CD8-positive, alpha-beta memory T cell (primary cell): ENCODE data around the gene CIDEB. TPM values are rescaled to one million over a fixed set of nuclear protein-coding genes. Genes with fewer than 3 reads are reported as not detected.
A peak's percentile ranks its signal among the peaks of the same experiment; 100 is the strongest.
"Not testable (repeated sequence)": the region's sequence is repeated elsewhere in the genome, so short reads cannot be mapped to it uniquely, and the experiment has no call there.

Experiments used
- CTCF ChIA-PET: fragments of 350-600 bp; sonication (Branson Sonifier 250); formaldehyde crosslinking; loops from one replicate; lab custom pipeline; 2021; ENCODE audit warnings: antibody characterized with exemption; lab: Charles Lee
- POLR2A ChIA-PET: fragments of 350-600 bp; sonication (Branson Sonifier 250); formaldehyde crosslinking; loops from one replicate; lab custom pipeline; 2021; ENCODE audit warnings: antibody characterized with exemption; lab: Charles Lee
- DNase-seq, 5 donors: peaks; one replicate each; pipeline versions ENCODE4 v3.0.0 to v3.0.0-alpha.2; 2020 to 2022; ENCODE audit warnings: mixed read lengths in 1 of 5
- H3K27ac ChIP-seq: one replicate; pipeline ENCODE4 v1.7.0; 2013; ENCODE audit warnings: low read depth, mild to moderate bottlenecking, low read length, moderate library complexity
- H3K27me3 ChIP-seq: 2 replicates; pipeline ENCODE4 v1.7.0; 2013; ENCODE audit warnings: low read length, mild to moderate bottlenecking; ENCODE audit not compliant: insufficient read depth, poor library complexity, severe bottlenecking
- H3K36me3 ChIP-seq: 2 replicates; pipeline ENCODE4 v1.7.0; 2013; ENCODE audit warnings: mild to moderate bottlenecking, low read length, moderate library complexity; ENCODE audit not compliant: insufficient read depth
- H3K4me1 ChIP-seq: 2 replicates; pipeline ENCODE4 v1.7.0; 2013; ENCODE audit warnings: mild to moderate bottlenecking, low read length, moderate library complexity; ENCODE audit not compliant: insufficient read depth
- H3K4me3 ChIP-seq: 2 replicates; pipeline ENCODE4 v1.7.0; 2013; ENCODE audit warnings: mild to moderate bottlenecking, low read length
- H3K9me3 ChIP-seq: 2 replicates; pipeline ENCODE4 v1.7.0; 2013; ENCODE audit warnings: mild to moderate bottlenecking, low read length
- H3K27ac Mint-ChIP-seq, 8 donors: one replicate each; pipeline ENCODE4 v1.8.0; 2020 to 2021; ENCODE audit warnings: mixed read lengths in 8 of 8, mild to moderate bottlenecking in 6 of 8, inconsistent platforms in 3 of 8, moderate library complexity in 3 of 8
- H3K27me3 Mint-ChIP-seq, 2 donors: one replicate each; pipeline ENCODE4 v1.8.0; 2020 to 2021; ENCODE audit warnings: mixed read lengths in 2 of 2, mild to moderate bottlenecking in 1 of 2, moderate library complexity in 1 of 2
- H3K36me3 Mint-ChIP-seq, 3 donors: one replicate each; pipeline ENCODE4 v1.8.0; 2020 to 2021; ENCODE audit warnings: mixed read lengths in 3 of 3, inconsistent platforms in 1 of 3, mild to moderate bottlenecking in 1 of 3
- H3K4me1 Mint-ChIP-seq, 3 donors: one replicate each; pipeline ENCODE4 v1.8.0; 2020 to 2021; ENCODE audit warnings: mixed read lengths in 3 of 3, inconsistent platforms in 1 of 3, mild to moderate bottlenecking in 1 of 3
- H3K4me3 Mint-ChIP-seq, 7 donors: one replicate each; pipeline ENCODE4 v1.8.0; 2020 to 2021; ENCODE audit warnings: mixed read lengths in 7 of 7, mild to moderate bottlenecking in 6 of 7, moderate library complexity in 4 of 7, inconsistent platforms in 2 of 7
- H3K9me3 Mint-ChIP-seq, 5 donors: one replicate each; pipeline ENCODE4 v1.8.0; 2020 to 2022; ENCODE audit warnings: mixed read lengths in 5 of 5, mild to moderate bottlenecking in 3 of 5, moderate library complexity in 2 of 5, inconsistent platforms in 1 of 5
- polyA plus RNA-seq: library from polyadenylated mRNA; unstranded; fragments of 300-500 nt; fragmentation: Illumina TruSeq; gene quantifications from one replicate; pipeline ENCODE4 v1.2.3, GENCODE V29; 2021
- total RNA-seq, 2 experiments: library from RNA; stranded (reverse); gene quantifications; one replicate each; pipeline ENCODE4 v1.2.3, GENCODE V29; 2021

Gene CIDEB, protein sequence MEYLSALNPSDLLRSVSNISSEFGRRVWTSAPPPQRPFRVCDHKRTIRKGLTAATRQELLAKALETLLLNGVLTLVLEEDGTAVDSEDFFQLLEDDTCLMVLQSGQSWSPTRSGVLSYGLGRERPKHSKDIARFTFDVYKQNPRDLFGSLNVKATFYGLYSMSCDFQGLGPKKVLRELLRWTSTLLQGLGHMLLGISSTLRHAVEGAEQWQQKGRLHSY
- total RNA-seq (10 to 100 TPM; 12.4 to 12.7 TPM), polyA plus RNA-seq (27.5 TPM)

DNA sequence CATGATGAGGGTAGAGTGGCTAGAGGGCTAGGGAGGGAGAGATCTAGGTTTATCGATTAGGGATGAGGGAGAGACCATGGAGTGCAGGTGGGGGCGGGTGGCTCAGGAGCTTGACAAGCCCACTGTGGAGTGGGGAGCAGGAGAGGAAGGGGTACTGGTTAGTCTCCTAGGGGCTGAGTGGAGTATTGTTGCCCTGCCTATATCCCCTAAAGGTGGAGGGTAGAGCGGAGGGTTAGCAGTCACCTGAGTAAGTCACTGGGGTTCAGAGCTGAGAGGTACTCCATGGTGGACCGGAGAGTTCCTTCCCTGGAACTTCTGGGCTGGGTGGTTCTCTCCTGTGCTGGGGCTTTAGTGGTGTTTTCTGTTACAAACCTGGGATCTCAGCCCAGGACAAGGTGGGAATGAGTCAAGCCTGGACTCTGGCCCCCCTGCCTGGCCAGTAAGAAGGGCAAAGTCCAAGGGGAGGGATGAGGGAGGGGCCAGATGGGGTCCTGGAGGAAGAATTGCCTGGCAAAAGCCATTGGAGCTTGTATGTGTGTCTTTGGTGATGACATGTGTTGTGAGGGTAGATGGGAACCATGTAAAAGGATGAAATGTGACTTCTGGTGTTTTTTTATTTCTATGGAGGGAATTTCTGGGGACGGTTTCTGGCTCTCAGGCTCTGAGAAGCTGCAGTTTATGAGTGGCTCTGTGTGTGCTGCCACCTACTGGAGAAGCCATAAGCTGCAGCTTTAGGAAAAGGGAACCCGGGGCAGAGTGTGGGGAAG is at the start of gene CIDEB:
Gene CIDEB, minus strand, starts transcription at position 403 of the 767 bp plus-strand sequence. Its CDS starts 119 bp downstream, at position 284.
- H3K27me3 Mint-ChIP-seq, result no peaks in the 10 kb centered on the region
- H3K4me1 Mint-ChIP-seq, result peaks cover 38 to 47% (median 40%) of the 10 kb centered on the region in 3 donors
- Histone ChIP-seq H3K4me3 (no peak within 1 kb of the TSS), H3K9me3 (no peaks in the 10 kb centered on the region), H3K27me3 (no peaks in the 10 kb centered on the region), H3K36me3 (peaks cover 41% of the 10 kb centered on the region), H3K27ac (no peak within 1 kb of the TSS), H3K4me1 (peaks cover 40% of the 10 kb centered on the region)
- peak within 1 kb of the TSS in 4 of 7 donors; percentile 22 to 74 (median 29) for H3K4me3 Mint-ChIP-seq
- H3K9me3 Mint-ChIP-seq, result no peaks in the 10 kb centered on the region
- DNase-seq, result peak; percentile 38 to 71 (median 45)
- ChIA-PET POLR2A (interaction anchor here (1.1 to 1.4 kb wide), 4 partner anchors 22 to 122 kb away, joined by 3 to 6 read pairs (median 4); partner anchors contain the start of genes CBLN3, KHNYN, MDP1 and TINF2), CTCF (interaction anchor here (0.7 to 17.7 kb wide), 29 partner anchors 8 to 250 kb away, joined by 3 to 265 read pairs (median 4); partner anchors contain the start of genes ADCY4, CBLN3, CHMP4A and DCAF11)
- H3K36me3 Mint-ChIP-seq, result peaks cover 3 to 56% (median 22%) of the 10 kb centered on the region in 3 donors
- H3K27ac Mint-ChIP-seq, result peak within 1 kb of the TSS; percentile 6 to 96 (median 91)

DNA sequence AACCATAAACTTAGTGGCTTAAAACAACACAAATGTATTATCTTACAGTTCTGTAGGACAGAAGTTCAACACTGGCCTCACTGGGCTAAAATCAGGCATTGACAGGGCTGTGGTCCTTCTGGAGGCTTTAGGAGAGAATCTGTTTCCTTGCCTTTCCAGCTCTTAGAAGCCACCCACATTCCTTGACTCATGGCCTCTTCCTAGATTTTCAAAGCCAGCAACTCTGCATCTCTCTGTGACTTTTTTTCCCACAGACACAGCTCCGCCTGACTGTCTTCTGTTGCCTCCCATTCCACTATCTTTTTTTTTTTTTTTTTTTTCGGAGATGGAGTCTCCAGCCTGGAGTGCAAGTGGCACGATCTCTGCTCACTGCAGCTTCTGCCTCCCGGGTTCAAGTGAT is 48.4 kb upstream of the CIDEB start:
- Histone ChIP-seq H3K4me3 (no peak overlapping the region), H3K36me3 (no peaks in the 10 kb centered on the region), H3K27ac (no peak overlapping the region), H3K4me1 (no peaks in the 10 kb centered on the region), H3K9me3 (no peaks in the 10 kb centered on the region), H3K27me3 (peaks cover 9% of the 10 kb centered on the region)
- H3K4me3 Mint-ChIP-seq, result no peak overlapping the region
- ChIA-PET CTCF (interaction anchor here (1.3 kb wide), 1 partner anchor 23 kb away, joined by 3 read pairs; no protein-coding TSS in a partner anchor), POLR2A (no interaction called here)
- peaks cover 3 to 10% (median 8%) of the 10 kb centered on the region in 5 donors for H3K9me3 Mint-ChIP-seq
- peaks cover 34 to 55% of the 10 kb centered on the region in 2 donors for H3K27me3 Mint-ChIP-seq
- H3K36me3 Mint-ChIP-seq, result peaks cover 0 to 7% (median 3%) of the 10 kb centered on the region in 3 donors
- H3K4me1 Mint-ChIP-seq, result no peaks in the 10 kb centered on the region
- no peak for DNase-seq
- H3K27ac Mint-ChIP-seq, result no peak overlapping the region

DNA sequence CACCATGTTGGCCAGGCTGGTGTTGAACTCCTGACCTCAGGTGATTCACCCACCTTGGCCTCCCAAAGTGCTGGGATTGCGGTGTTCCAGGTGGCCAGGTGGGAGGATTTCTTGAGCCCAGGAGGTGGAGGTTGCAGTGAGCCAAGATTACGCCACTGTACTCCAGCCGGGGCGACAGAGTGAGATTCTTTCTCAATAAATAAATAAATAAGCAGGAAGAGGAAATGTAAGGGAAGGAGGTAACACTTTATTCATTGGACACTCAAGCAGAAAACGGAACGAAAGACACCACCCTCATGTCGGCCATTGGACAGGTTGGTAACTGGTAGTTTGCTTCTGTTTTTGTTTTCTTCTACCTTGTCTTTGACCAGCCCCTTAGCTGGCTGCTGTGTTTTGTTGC is 47.2 kb upstream of the CIDEB start:
- Mint-ChIP-seq H3K4me3 (no peak overlapping the region), H3K27me3 (peaks cover 33 to 60% of the 10 kb centered on the region in 2 donors), H3K4me1 (no peaks in the 10 kb centered on the region), H3K27ac (no peak overlapping the region), H3K9me3 (peaks cover 0 to 3% (median 3%) of the 10 kb centered on the region in 5 donors), H3K36me3 (no peaks in the 10 kb centered on the region)
- H3K4me1 ChIP-seq, result no peaks in the 10 kb centered on the region
- ChIA-PET POLR2A (interaction anchor here (0.7 kb wide), 1 partner anchor 108 kb away, joined by 4 read pairs; no protein-coding TSS in a partner anchor), CTCF (no interaction called here)
- DNase-seq, result no peak
- H3K4me3 ChIP-seq, result no peak overlapping the region
- no peaks in the 10 kb centered on the region for H3K9me3 ChIP-seq
- no peak overlapping the region for H3K27ac ChIP-seq
- peaks cover 9% of the 10 kb centered on the region for H3K27me3 ChIP-seq
- no peaks in the 10 kb centered on the region for H3K36me3 ChIP-seq

DNA sequence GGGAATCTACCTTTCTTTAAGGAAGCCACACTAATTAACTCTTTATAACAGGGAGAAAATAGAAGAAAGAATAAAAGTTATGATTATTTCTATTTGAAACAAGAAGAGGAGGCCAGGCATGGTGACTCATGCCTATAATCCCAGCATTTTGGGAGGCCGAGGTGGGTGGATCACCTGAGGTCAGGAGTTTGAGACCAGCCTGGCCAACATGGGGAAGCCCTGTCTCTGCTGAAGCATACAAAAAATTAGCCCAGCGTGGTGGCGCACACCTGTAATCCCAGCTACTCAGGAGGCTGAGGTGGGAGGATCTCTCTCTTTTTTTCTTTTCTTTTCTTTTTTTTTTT is 46.7 kb upstream of the CIDEB start:
- H3K27me3 ChIP-seq, DNase-seq, H3K9me3 Mint-ChIP-seq, H3K36me3 ChIP-seq, H3K4me3 Mint-ChIP-seq, H3K4me1 Mint-ChIP-seq, H3K27ac Mint-ChIP-seq, H3K4me3 ChIP-seq, H3K27ac ChIP-seq, CTCF ChIA-PET, H3K9me3 ChIP-seq, H3K36me3 Mint-ChIP-seq, H3K4me1 ChIP-seq: not testable (repeated sequence)
- peaks cover 32 to 60% of the 10 kb centered on the region in 2 donors for H3K27me3 Mint-ChIP-seq
- POLR2A ChIA-PET, result interaction anchor here (0.7 kb wide), 1 partner anchor 108 kb away, joined by 4 read pairs; no protein-coding TSS in a partner anchor

DNA sequence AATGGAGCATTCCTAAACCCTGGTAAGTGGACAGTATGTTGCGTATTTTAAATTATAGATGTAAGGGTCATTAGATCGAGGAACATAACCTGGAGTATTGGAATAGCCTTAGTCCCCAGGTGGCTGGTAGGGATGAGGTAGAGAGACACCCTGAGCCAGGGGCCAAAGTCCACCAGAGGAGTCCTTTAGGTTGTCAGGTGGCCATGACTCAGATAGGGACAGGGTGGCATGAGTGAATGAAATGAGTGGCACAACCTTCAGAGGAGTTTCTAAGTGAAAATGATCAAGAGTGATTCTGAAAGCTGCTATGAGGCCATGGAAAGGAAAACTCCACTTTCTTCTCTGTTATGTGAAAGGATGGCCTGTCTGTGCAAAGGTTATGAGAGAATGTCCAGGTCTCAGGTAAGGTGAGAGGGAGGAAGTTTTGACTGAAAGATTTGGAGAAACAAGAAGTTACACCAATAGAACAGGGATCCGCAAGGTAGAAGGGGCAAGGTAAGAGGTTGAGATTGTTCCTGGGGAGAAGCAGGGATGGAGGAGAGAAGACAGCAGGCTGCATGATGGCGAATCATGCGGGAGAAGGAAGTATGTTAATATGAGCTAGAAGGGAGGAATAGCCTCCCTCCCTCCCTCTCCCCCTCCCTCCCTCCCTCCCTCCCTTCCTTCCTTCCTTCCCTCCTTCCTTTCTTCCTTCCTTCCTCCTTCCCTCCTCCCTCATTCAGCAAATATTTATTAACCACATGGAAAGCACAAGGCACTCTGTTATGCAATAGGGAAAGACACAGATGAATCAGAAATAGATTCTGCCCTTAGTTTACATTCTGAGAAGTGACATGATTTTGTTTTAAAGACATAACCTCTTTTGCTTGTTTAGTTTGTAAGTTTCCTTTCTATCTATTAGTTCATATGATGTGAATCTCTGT is 46.0 kb upstream of the CIDEB start:
- Mint-ChIP-seq H3K9me3 (no peaks in the 10 kb centered on the region), H3K27ac (no peak overlapping the region), H3K4me3 (no peak overlapping the region), H3K27me3 (peaks cover 31 to 61% of the 10 kb centered on the region in 2 donors), H3K36me3 (no peaks in the 10 kb centered on the region), H3K4me1 (no peaks in the 10 kb centered on the region)
- CTCF ChIA-PET, result no interaction called here
- no peaks in the 10 kb centered on the region for H3K4me1 ChIP-seq
- no peak for DNase-seq
- no peak overlapping the region for H3K27ac ChIP-seq
- H3K4me3 ChIP-seq, result no peak overlapping the region
- peaks cover 3% of the 10 kb centered on the region for H3K27me3 ChIP-seq
- no peaks in the 10 kb centered on the region for H3K36me3 ChIP-seq
- POLR2A ChIA-PET, result no interaction called here
- H3K9me3 ChIP-seq, result no peaks in the 10 kb centered on the region

DNA sequence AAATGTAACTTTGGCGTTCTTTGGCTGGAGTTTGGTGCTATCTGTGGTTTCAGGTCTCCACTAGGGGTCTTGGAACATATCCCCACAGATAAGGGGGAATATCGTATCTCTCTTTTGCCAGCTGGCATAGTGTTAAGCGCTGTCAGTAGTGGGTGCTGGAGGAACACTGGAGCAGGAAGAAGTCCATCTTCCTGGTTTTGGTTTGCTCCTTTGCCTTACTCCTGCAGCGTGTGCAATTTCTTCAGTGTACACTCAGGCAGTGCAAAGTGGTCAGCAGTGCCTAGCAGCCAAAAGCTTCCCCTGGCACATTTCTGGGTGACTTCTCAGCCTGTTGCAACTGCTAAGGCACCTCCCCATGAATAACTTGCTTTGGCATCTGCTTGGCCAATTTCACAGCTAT is 43.7 kb upstream of the CIDEB start:
- no peak overlapping the region for H3K27ac Mint-ChIP-seq
- peaks cover 29 to 58% of the 10 kb centered on the region in 2 donors for H3K27me3 Mint-ChIP-seq
- H3K4me3 Mint-ChIP-seq, result no peak overlapping the region
- H3K4me1 Mint-ChIP-seq, result no peaks in the 10 kb centered on the region
- no peaks in the 10 kb centered on the region for H3K9me3 Mint-ChIP-seq
- no peak for DNase-seq
- Histone ChIP-seq H3K9me3 (no peaks in the 10 kb centered on the region), H3K4me3 (no peak overlapping the region), H3K27ac (no peak overlapping the region), H3K27me3 (peaks cover 3% of the 10 kb centered on the region), H3K4me1 (no peaks in the 10 kb centered on the region), H3K36me3 (no peaks in the 10 kb centered on the region)
- no peaks in the 10 kb centered on the region for H3K36me3 Mint-ChIP-seq
- ChIA-PET POLR2A (interaction anchor here (0.6 kb wide), 1 partner anchor 12 kb away, joined by 5 read pairs; no protein-coding TSS in a partner anchor), CTCF (interaction anchor here (0.8 to 1.9 kb wide), 3 partner anchors 13 to 80 kb away, joined by 3 to 6 read pairs (median 5); no protein-coding TSS in a partner anchor)

DNA sequence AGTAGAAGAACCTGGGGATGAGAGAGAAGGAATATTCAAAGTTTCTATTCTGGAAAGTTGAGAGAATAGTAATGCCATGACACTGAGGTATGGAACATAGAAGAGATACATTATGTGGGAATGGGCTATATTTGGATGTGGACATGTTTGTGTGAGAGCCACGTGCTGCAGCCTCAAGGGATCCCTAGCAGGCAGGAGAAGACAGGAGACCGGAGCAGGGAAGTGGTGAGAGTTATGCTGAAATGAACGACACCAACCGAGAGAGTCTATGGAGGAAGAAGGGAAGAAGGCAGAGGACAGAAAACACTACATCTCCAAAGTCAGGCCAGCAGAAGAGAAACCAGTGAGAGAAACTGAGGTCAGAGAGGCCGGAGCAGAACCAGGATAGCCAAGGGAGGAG is 42.0 kb upstream of the CIDEB start:
- H3K36me3 ChIP-seq, result no peaks in the 10 kb centered on the region
- POLR2A ChIA-PET, result no interaction called here
- CTCF ChIA-PET, result no interaction called here
- peaks cover 3% of the 10 kb centered on the region for H3K27me3 ChIP-seq
- H3K4me3 ChIP-seq, result no peak overlapping the region
- Mint-ChIP-seq H3K27me3 (peaks cover 36 to 67% of the 10 kb centered on the region in 2 donors), H3K9me3 (no peaks in the 10 kb centered on the region), H3K27ac (peak overlapping the region in 1 of 8 donors; percentile 19), H3K4me3 (no peak overlapping the region), H3K36me3 (no peaks in the 10 kb centered on the region), H3K4me1 (no peaks in the 10 kb centered on the region)
- H3K4me1 ChIP-seq, result no peaks in the 10 kb centered on the region
- no peak for DNase-seq
- H3K27ac ChIP-seq, result no peak overlapping the region
- H3K9me3 ChIP-seq, result no peaks in the 10 kb centered on the region
